Caco-2 (cell line): Measurements from ENCODE around the gene MMP20. TPM values are rescaled to one million over a fixed set of nuclear protein-coding genes. Genes with fewer than 3 reads are reported as not detected.

Source experiments
- BruUV-seq: library from RNA; stranded (reverse); fragments of 400-500 nt; replicated peaks from 2 replicates; lab custom pipeline; 2021; lab: Mats Ljungman, UMichigan
- CTCF ChIA-PET: fragments of 300-600 bp; sonication (Branson Sonifier 250); formaldehyde crosslinking; loops from one replicate; lab custom pipeline; 2022; ENCODE audit warnings: antibody characterized with exemption; lab: Charles Lee
- POLR2A ChIA-PET: fragments of 300-600 bp; sonication (Branson Sonifier 250); formaldehyde crosslinking; loops from one replicate; lab custom pipeline; 2022; ENCODE audit warnings: antibody characterized with exemption; lab: Charles Lee
- DNase-seq, 2 experiments: peaks; one replicate each; pipeline versions ENCODE4 v3.0.0 to v3.0.0-alpha.2; 2020 to 2022
- H3K27me3 ChIP-seq: replicated peaks from 2 replicates; pipeline ENCODE4 v1.6.0; 2011; ENCODE audit warnings: low read length; ENCODE audit not compliant: control insufficient read depth, insufficient read depth
- H3K36me3 ChIP-seq: 2 replicates; pipeline ENCODE4 v1.5.1; 2011; ENCODE audit warnings: low read length; ENCODE audit not compliant: control insufficient read depth, insufficient read depth
- H3K4me1 ChIP-seq: fragments of 250-450 bp; sonication (Bioruptor Pico); 2 replicates; pipeline ENCODE4 v1.5.1; 2020; ENCODE audit warnings: mild to moderate bottlenecking
- H3K4me3 ChIP-seq: 2 replicates; pipeline ENCODE4 v1.5.1; 2011; ENCODE audit warnings: low read depth, mild to moderate bottlenecking, control low read depth, low read length
- H3K9me3 ChIP-seq: fragments of 250-450 bp; sonication (Bioruptor Pico); 2 replicates; pipeline ENCODE4 v1.5.1; 2020; ENCODE audit warnings: mild to moderate bottlenecking, moderate library complexity
- H3K27ac Mint-ChIP-seq: one replicate; pipeline ENCODE4 v1.8.0; 2022; ENCODE audit warnings: mixed read lengths; ENCODE audit not compliant: unreplicated experiment
- H3K27me3 Mint-ChIP-seq: one replicate; pipeline ENCODE4 v1.8.0; 2022; ENCODE audit warnings: mixed read lengths; ENCODE audit not compliant: insufficient read depth, unreplicated experiment
- H3K36me3 Mint-ChIP-seq: one replicate; pipeline ENCODE4 v1.8.0; 2022; ENCODE audit warnings: mild to moderate bottlenecking, mixed read lengths; ENCODE audit not compliant: insufficient read depth, unreplicated experiment
- H3K4me1 Mint-ChIP-seq: one replicate; pipeline ENCODE4 v1.8.0; 2022; ENCODE audit warnings: low read depth, mixed read lengths; ENCODE audit not compliant: unreplicated experiment
- H3K4me3 Mint-ChIP-seq: one replicate; pipeline ENCODE4 v1.8.0; 2022; ENCODE audit warnings: mild to moderate bottlenecking, moderate library complexity, mixed read lengths; ENCODE audit not compliant: unreplicated experiment
- H3K9me3 Mint-ChIP-seq: one replicate; pipeline ENCODE4 v1.8.0; 2022; ENCODE audit warnings: mixed read lengths; ENCODE audit not compliant: unreplicated experiment
- CTCF ChIP-seq, 2 experiments: fragments of 200-600 bp in 1 of 2; IDR thresholded peaks; 1 replicate in 1 of 2; 2 replicates in 1 of 2; pipeline versions ENCODE4 v1.5.1 to v1.8.0; 2011 to 2022; ENCODE audit warnings: antibody characterized with exemption in 1 of 2, control low read depth in 1 of 2, inconsistent platforms in 1 of 2, low read depth in 1 of 2, low read length in 1 of 2, mild to moderate bottlenecking in 1 of 2, moderate library complexity in 1 of 2; ENCODE audit not compliant: insufficient read depth in 1 of 2, severe bottlenecking in 1 of 2, unreplicated experiment in 1 of 2
- intact Hi-C: fragments of 100-400 bp; cut with micrococcal nuclease; formaldehyde crosslinking; loops from one replicate; pipeline ENCODE4 v1.10.0; 2022; ENCODE audit not compliant: unreplicated experiment
- total RNA-seq: library from RNA; stranded (reverse); gene quantifications from 2 replicates; pipeline ENCODE4 v1.2.3, GENCODE V29; 2022

Gene MMP20
- total RNA-seq, 1 experiment from 2014 or later, result not detected

GRCh38 chr11:102577182-102577581 lies 48.0 kb downstream of the MMP20 start:
- Mint-ChIP-seq H3K9me3 (peaks cover 15% of the 10 kb centered on the region), H3K4me1 (peaks cover 8% of the 10 kb centered on the region), H3K4me3 (no peak overlapping the region), H3K36me3 (no peaks in the 10 kb centered on the region), H3K27me3 (no peaks in the 10 kb centered on the region), H3K27ac (no peak overlapping the region)
- Histone ChIP-seq H3K4me3 (no peak overlapping the region), H3K27me3 (no peaks in the 10 kb centered on the region; the same call in 1 of the 2 replicates), H3K9me3 (no peaks in the 10 kb centered on the region), H3K4me1 (peaks cover 5% of the 10 kb centered on the region), H3K36me3 (no peaks in the 10 kb centered on the region)
- no peak for TF ChIP-seq CTCF (IDR thresholded peaks at IDR 0.05; ENCODE audit: insufficient read depth in 1 of 2, low read depth in 1 of 2, low read length in 1 of 2, severe bottlenecking in 1 of 2, unreplicated experiment in 1 of 2)
- BruUV-seq, result no TSS peak
- intact Hi-C loops, result no loop called here
- POLR2A ChIA-PET, result no interaction called here
- CTCF ChIA-PET, result no interaction called here
- no peak for DNase-seq

- Mint-ChIP-seq H3K36me3 (no peaks in the 10 kb centered on the region), H3K27me3 (no peaks in the 10 kb centered on the region), H3K27ac (no peak overlapping the region), H3K4me1 (peaks cover 5% of the 10 kb centered on the region), H3K9me3 (peaks cover 21% of the 10 kb centered on the region), H3K4me3 (no peak overlapping the region)
- intact Hi-C loops, result no loop called here
- no peaks in the 10 kb centered on the region for H3K36me3 ChIP-seq
- no peaks in the 10 kb centered on the region; the same call in 1 of the 2 replicates for H3K4me1 ChIP-seq
- TF ChIP-seq CTCF (IDR thresholded peaks at IDR 0.05; ENCODE audit: insufficient read depth in 1 of 2, low read depth in 1 of 2, low read length in 1 of 2, severe bottlenecking in 1 of 2, unreplicated experiment in 1 of 2), result no peak
- no peak overlapping the region for H3K4me3 ChIP-seq
- no TSS peak for BruUV-seq
- H3K9me3 ChIP-seq, result no peaks in the 10 kb centered on the region
- ChIA-PET POLR2A (no interaction called here), CTCF (no interaction called here)
- H3K27me3 ChIP-seq, result no peaks in the 10 kb centered on the region; the same call in 1 of the 2 replicates
- no peak for DNase-seq
These were observed 48.8 kb downstream of the MMP20 start for GRCh38 chr11:102576350-102576749.

- Histone ChIP-seq H3K36me3 (no peaks in the 10 kb centered on the region), H3K4me1 (no peaks in the 10 kb centered on the region), H3K27me3 (no peaks in the 10 kb centered on the region; the same call in 1 of the 2 replicates), H3K9me3 (no peaks in the 10 kb centered on the region), H3K4me3 (no peak overlapping the region)
- no peaks in the 10 kb centered on the region for H3K27me3 Mint-ChIP-seq
- no peak for TF ChIP-seq CTCF (IDR thresholded peaks at IDR 0.05; ENCODE audit: insufficient read depth in 1 of 2, low read depth in 1 of 2, low read length in 1 of 2, severe bottlenecking in 1 of 2, unreplicated experiment in 1 of 2)
- intact Hi-C loops, result no loop called here
- no peaks in the 10 kb centered on the region for H3K4me1 Mint-ChIP-seq
- no peak overlapping the region for H3K27ac Mint-ChIP-seq
- peaks cover 22% of the 10 kb centered on the region for H3K9me3 Mint-ChIP-seq
- no peaks in the 10 kb centered on the region for H3K36me3 Mint-ChIP-seq
- no peak overlapping the region for H3K4me3 Mint-ChIP-seq
- POLR2A ChIA-PET, result no interaction called here
- CTCF ChIA-PET, result no interaction called here
- BruUV-seq, result no TSS peak
- no peak for DNase-seq
These were observed 50.1 kb downstream of the MMP20 start for GRCh38 chr11:102575012-102575411.
